AG10803 (cell line): ENCODE measurements around the gene TBRG4.

Experiments
- DNase-seq: peaks from one replicate; pipeline ENCODE4 v3.0.0; 2010; ENCODE audit warnings: low read depth
- H3K4me3 ChIP-seq: 2 replicates; pipeline ENCODE4 v1.5.1; 2011; ENCODE audit warnings: mild to moderate bottlenecking, low read length, control low read depth
- TF ChIP-seq, protein P1 (sequence below): conservative IDR thresholded peaks from 2 replicates; pipeline ENCODE4 v1.5.1; 2011; ENCODE audit warnings: mild to moderate bottlenecking, low read length, control low read depth, inconsistent platforms

Gene TBRG4

DNA sequence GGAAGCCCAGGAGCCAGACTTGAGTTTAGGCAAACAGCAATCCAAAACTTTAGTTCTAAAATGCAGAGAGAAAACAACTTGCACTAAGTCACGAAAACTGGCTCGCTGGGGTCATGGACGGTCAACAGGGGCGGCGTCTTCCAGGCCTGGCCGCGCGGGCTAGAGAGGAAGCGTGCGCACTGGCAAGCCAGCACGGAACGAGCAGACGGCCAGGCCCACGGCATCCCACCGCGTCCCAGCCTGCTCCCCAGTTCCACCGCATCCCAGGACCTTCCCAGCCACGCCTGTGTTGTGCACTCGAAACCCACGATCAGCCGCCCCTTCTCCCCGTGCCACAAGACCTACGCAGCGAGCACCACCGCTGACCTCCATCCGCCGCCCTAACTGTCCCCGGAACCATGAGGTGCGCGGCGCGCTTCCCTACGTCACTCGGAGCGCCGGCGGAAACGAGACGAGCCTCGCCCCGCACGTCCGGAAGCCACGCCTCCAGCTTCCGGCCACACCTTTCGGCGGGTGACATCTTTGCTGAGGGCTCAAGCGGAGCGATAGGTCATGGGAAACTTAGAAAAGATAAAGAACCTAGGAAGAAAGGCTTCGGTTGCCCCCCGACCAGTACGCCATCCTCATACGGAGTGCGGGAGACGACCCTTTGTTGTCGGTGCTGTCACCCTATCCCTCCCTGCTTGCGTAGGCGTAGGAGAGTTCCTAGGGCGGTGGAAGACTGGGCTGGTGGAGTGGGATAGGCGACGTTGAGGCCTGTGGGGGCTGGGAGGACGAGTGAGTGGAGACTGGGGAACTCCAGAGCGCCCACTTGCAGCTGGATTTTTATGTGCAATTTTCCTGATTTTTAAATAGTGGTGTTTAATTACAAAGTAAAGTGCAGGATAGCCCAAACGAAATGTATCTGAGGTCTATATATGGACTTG is at the start of gene TBRG4:
Gene TBRG4, minus strand, starts transcription at position 400 of the 926 bp plus-strand sequence. CDS start 2,460 bp downstream, outside the sequence.
- peak; percentile 90 for DNase-seq
- H3K4me3 ChIP-seq: peak within 1 kb of the TSS; percentile 97
- TF ChIP-seq, protein P1, sequence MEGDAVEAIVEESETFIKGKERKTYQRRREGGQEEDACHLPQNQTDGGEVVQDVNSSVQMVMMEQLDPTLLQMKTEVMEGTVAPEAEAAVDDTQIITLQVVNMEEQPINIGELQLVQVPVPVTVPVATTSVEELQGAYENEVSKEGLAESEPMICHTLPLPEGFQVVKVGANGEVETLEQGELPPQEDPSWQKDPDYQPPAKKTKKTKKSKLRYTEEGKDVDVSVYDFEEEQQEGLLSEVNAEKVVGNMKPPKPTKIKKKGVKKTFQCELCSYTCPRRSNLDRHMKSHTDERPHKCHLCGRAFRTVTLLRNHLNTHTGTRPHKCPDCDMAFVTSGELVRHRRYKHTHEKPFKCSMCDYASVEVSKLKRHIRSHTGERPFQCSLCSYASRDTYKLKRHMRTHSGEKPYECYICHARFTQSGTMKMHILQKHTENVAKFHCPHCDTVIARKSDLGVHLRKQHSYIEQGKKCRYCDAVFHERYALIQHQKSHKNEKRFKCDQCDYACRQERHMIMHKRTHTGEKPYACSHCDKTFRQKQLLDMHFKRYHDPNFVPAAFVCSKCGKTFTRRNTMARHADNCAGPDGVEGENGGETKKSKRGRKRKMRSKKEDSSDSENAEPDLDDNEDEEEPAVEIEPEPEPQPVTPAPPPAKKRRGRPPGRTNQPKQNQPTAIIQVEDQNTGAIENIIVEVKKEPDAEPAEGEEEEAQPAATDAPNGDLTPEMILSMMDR: peak; percentile 54

DNA sequence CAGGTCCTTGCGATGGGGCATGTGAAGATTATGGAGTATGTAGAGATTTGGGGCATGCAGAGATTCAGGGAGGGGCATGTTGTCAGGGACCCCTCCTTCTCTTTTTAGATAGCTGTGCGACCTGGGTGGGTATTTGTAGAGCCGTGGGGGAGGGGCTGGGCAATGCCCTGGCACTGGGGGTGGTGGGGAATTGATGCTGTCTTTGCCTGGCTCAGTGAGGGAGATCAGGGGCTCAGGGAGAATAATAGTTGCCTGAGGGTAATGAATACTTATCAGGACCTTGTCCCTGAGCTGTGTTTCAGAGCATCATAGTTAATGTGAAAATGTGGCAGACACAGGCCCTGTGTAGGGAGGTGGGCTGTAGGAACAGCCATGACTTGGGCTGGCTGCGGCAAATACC is 49.6 kb upstream of the TBRG4 start:
- no peak overlapping the region for H3K4me3 ChIP-seq
- no peak for DNase-seq
- TF ChIP-seq, protein P1: no peak

DNA sequence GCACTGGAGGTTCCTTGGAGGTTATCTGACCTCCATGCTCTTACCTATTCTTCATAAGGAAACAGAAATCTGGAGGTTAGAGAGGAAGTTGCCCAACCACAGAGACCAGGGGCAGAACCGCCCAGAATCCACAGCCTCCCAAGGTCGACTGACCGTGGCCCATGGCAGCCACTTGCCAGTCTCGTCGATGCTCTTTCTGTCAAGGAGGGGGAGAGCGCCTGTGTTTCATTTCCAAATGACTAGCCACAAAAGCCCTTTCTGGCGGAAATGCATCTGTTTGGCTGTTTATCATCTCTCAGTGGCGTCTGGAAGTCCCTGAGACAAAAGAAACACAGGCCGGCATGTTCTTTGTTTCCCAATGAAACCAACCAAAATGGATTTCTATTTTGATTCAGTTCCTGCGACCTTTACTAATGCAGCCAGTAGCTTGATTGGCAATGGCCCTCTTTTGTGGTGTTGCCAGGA is 49.0 kb upstream of the TBRG4 start:
- TF ChIP-seq, protein P1: no peak
- DNase-seq: no peak
- no peak overlapping the region for H3K4me3 ChIP-seq

DNA sequence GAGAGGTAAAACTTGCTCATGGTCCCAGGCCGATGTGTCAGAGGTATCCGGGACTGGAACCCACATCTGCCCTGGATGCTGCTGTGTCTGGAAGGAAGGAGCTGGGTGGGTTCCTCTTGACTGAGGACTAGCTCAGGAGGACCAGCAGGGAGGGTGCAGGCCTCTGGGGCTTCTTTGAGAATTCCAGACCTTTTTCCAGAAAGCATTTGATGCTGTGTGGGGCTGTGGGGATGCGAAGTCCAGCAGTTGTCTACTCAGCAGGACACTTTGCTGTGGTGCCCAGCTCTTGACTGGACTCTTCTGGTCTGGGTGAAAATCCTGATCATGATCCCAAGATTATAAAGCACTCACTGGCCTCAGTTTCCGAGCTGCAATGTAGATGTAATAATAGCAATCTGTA is 47.8 kb upstream of the TBRG4 start:
- DNase-seq: no peak
- no peak overlapping the region for H3K4me3 ChIP-seq
- TF ChIP-seq, protein P1: no peak

DNA sequence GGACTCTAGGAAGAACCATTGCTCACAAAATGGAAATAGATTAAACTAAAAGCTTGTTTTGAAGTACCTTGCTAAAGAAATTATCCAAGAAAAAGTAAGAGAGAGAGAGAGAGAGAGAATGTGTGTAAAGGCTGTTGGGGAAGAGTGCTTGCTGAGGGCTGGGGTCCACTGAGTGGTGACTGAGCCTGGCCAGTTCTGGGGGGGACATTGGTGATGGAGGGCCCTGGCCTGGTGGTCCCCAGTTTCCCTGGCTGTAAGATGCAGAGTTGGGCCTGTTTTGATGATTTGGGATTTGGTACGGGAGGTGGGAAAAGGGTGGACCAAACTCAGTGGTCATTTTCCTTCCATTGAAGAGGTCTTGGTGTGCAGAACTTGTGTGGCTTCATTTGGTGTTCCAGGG is 47.0 kb upstream of the TBRG4 start:
- TF ChIP-seq, protein P1: no peak
- H3K4me3 ChIP-seq: no peak overlapping the region
- DNase-seq: no peak

DNA sequence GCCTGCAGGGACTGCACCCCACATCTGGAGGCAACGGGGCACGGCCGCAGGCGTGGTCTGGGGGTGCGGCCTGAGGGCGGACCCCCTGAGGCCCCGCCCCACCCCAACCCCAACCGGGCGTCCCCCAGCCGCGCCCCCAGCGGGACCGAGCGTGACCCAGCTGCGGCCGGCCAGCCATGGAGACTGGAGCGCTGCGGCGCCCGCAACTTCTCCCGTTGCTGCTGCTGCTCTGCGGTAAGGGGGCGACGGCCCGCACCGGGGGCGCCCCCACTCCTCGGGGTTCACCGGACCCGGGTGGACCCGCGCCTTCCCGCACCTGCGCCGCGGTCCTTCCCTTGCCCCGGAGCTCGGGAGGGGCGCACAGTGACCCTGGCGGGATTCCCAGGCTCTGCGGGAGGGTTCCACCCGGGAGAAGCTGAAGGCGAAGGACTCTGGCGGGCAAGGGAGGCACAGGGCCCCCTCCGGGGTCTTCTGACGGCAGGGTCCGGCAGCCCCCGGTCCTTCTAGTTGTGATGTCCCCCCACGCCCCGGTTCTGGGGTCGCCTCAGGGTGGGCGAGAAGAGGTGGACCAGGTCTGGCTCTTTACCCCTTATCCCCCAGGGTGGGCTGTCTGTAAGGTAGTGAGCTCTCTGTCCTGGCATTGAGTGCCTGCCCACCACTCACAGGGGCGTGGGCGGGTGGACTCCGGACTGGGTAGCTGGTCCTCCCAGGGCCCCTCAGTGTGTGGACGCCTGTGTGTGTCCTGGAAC is 46.3 kb upstream of the TBRG4 start, which contains the start of gene RAMP3:
Gene RAMP3, plus strand, starts transcription at position 139 of the 749 bp plus-strand sequence. Its CDS starts 38 bp downstream, at position 177.
- no peak within 1 kb of the TSS for H3K4me3 ChIP-seq
- TF ChIP-seq, protein P1: no peak
- DNase-seq: no peak
